Activated naive CD8-positive, alpha-beta T cell treated with anti-CD3 and anti-CD28 coated beads, Interleukin-2, amount 50 U/mL, for 16 hours (primary cell): ENCODE results near the gene RBM19.

Experiments
- DNase-seq: peaks from one replicate; pipeline ENCODE4 v3.0.0-alpha.2; 2020; ENCODE audit warnings: low read depth, low spot score

RBM19 gene

DNA sequence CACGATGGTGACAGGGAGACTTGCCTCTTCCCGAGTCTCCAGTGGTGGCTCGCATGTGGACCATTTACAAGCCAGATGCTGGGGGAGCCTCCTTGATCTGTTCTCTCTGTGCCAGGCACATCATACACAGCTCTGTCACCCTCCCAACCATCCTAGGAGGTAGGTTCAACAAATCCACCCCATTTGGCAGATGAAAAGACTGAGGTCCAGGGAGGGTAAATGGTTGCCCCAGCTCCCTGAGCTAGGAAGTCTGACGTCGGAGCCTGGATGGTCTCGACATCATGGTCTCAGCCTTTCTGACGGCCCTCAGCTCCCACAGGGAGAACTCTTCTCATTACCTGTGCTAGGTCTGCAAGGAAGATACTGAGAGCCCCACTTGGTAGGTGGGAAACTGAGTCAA, 189.6 kb downstream of the RBM19 start:
- no peak for DNase-seq

GRCh38 chr12:113774526-113774925, 191.6 kb downstream of the RBM19 start:
- no peak for DNase-seq

- DNase-seq = no peak
These were observed 193.6 kb downstream of the RBM19 start for GRCh38 chr12:113772505-113773030.

- DNase-seq = no peak
These were observed 195.7 kb downstream of the RBM19 start for GRCh38 chr12:113770389-113770865.

DNA sequence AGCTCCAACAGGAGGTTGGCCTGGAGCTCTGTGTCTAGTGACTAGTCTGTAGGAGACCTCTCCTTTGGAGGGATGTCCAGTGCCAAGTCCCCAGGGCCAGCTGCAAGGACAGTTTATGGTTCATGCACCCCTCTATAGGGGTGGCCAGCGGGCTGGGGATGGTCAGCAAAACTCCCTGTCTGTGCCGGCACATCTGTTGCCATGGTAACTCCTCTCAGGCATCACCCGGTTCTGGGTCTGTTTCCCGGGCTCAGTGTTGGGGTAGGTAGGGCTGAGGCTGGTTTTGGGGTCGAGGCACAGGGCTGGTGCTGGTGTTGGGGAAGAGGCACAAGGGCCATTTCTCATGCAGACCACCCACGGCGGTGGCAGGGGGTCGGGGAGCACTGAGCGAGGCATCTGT, 196.8 kb downstream of the RBM19 start:
- DNase-seq = no peak

DNA sequence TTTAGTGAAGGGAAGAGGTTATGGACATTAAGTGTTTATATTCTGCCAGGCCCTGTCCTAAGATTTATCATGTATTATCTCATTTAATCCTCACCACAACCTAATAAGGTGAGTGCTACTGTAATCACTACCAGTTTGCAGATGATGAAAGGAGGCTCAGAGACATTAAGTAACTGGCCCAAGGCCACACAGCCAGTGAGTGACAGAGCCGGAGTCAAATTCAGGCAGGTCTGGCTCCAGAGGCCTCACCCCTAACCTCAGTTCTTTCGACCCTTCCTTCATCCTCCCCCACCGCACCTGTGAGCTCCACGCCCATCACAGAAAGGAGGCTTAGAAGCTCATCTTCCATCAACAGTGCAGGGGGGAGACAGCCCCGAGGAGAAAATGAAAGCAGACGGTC, 197.3 kb downstream of the RBM19 start:
- DNase-seq = no peak

GRCh38 chr12:113766879-113767878, 198.9 kb downstream of the RBM19 start:
- no peak for DNase-seq
